Stimulated activated CD8-positive, alpha-beta memory T cell treated with anti-CD3 and anti-CD28 coated beads, Interleukin-2, amount 100 ng/mL, for 1 hour (primary cell): ENCODE results near the gene C9orf152.
A peak's percentile ranks its signal among the peaks of the same experiment; 100 is the strongest.
"Not testable (repeated sequence)": the region's sequence is repeated elsewhere in the genome, so short reads cannot be mapped to it uniquely, and the experiment has no call there.

Experiments used
- DNase-seq, 2 donors: peaks; one replicate each; pipeline ENCODE4 v3.0.0-alpha.2; 2020; ENCODE audit warnings: low read depth in 2 of 2

The C9orf152 gene, protein sequence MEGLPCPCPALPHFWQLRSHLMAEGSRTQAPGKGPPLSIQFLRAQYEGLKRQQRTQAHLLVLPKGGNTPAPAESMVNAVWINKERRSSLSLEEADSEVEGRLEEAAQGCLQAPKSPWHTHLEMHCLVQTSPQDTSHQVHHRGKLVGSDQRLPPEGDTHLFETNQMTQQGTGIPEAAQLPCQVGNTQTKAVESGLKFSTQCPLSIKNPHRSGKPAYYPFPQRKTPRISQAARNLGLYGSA

DNA sequence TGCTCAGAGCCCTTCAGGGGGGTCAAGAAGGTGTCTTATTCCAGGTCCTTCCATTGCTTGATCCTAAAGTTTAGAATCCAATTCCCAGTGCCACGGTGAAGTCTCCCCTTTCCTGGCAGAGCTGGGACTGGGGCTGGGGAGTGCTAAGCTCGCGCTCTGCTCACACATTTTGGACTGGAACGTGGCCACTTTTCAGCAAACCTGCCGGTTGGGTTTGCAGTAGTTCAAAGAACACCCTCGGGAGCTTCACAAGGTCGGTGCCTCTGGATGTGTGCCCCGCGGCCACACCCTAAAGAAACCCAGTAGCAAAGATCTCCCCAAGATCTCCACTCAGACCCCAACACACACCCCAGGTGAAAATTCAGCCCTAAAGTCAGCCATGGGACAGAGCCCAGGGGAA is at the start of gene C9orf152:
C9orf152 (minus strand) TSS at position 129 of the 400 bp plus-strand sequence. CDS start 580 bp downstream, outside the sequence.
- no peak for DNase-seq

DNA sequence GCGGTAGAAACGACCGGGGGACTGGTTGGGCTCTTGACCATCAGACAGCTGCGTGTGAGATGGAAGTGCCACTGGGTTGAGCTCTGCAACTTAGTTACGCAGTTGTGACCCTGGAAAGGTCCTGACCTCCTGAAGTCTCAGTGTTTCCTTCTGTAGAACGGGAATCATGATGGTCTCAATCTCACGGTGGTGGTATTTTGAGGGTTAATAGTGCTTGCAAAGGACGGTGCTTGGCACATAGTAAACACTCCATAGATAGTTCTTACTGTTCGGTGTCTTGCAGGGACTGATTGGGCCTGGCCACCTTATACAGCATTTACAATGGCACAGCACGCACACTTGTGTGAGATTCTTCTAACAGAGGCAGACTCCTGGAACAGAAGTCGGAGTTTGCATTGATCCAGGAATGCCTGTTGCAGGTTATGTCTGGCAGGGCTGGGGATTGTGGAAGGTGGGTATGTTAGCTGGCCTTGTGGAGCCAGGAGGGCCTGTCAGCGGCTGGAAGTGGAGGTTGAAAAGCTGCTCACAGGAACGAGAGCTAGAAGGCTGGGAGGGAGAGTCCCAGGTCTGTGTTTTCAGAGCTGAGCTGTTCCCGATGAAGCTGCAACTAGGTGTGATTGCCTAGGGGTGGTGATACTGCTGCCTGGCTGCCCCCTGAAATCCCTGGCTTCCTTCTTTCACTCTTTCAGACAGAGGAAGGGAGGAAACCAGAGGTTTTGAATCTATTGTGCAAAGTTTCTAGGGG is 49.3 kb upstream of the C9orf152 start:
- DNase-seq: no peak

DNA sequence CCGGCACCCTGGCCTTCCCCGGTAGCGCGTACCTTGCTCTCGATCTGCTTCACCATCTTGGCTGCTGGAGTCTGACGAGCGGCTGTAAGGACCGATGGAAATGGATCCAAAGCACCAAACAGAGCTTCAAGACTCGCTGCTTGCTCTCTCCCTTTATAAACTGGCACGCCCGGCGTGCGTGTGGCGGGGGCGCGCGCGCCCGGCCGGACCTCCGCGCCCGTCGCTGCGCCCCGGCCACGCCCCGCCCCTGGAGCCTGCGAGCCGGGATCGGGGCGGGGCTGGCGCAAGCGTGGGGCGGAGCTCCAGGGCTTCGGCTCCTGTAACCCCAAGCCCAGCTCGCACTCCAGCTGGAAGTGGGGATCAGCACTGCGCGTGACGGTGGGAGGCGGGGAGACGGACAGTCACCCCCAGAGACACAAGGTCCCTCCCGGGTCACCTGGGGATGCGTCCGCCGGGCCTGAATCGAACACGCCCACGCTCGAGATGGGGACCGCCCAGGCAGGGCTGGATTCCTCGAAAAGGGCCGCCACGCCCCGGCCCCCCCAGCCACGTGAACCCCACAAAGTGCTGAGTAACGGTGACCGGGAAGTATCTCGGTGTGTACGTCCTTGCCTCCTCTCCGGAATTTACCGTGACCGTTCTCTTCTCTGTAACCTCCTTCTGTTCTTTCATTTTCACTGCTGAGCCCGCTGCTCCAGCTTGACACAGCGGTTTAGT is 48.6 kb upstream of the C9orf152 start, which contains the start of gene TXN:
TXN (minus strand) TSS at position 128 of the 717 bp plus-strand sequence; CDS start at position 56, 72 bp downstream.
- DNase-seq: peak; percentile 59 to 64

DNA sequence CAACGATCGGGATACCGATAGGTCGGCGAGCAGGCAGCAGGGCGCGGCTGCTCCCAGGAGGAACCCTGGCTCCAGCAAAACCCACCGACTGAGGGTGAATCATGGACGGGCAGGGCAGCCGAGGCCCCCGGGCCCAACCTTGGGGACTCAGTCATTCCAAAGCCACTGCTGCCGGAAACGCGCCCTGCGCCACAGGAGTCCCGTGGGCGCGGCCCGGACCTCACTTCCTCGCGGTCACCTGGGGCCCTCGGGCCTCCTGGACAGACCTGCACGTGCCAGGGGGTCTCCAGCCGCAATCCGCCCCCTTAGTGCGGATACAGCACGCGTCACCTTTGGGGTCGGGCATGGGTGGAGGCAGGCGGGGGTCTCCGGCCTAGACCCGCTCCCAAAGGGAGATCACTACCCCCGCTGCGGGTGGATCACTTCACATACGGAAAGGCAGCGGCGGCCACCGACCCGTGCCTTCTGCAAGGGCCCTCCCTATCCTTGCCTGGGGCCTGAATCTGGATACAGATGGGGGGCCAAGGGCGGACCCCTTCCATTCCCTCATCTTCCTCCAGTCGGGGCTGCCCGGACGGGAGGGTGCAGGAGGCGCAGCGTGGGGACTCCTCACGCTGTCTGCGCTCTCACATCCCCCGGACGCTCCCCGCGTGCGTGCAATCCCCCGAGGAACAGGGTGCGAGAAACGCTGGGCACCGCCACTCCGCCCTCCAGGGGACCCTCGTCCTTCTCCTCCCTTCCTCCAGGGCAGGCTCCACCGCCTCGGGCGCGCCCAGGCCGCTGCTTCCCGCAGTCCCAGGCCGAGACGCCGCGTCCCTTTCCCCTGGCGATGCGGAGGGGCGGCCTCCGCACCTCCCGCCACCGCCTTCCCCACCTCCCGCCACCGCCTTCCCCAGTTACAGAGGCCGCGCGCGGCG is 47.8 kb upstream of the C9orf152 start:
- no peak for DNase-seq

DNA sequence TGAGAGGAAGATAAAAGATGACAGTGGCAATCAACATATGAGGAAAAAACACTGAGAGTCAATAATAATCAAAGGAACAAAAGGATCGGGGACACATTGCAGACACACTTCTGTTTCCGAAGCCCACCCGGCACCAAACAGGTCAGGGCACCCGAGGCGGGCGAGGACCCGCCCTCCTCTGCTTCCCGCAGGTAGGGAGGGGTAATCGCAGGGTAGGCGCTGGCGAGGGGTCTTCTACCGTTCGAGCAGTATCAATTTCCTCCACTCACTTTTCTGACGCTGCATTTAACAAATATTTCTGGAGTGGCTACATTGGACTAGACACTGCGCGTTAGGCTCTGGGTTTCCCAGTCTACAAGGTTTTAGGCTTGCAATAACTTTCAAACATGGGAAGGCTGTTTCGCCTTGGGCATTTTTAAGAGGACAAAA is 47.1 kb upstream of the C9orf152 start:
- no peak for DNase-seq

DNA sequence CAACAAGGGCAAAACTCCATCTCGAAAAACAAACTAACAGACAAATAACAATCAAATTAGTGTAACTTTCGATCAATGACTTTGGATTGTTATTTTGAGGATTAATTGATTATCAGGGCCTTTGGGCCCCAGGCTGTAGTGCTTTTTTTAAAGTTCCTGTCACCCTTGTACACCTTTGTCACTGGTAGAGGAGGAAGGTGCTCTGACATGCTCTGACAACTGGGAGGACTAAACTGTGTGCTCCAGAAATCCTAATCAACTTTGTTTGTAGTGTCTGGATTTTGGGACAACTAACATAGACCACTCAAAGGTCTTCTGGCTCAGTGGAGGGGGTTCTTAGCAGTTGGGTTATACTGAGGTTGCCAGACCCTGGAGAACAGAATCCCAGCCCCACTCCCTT is 46.5 kb upstream of the C9orf152 start:
- no peak for DNase-seq

DNA sequence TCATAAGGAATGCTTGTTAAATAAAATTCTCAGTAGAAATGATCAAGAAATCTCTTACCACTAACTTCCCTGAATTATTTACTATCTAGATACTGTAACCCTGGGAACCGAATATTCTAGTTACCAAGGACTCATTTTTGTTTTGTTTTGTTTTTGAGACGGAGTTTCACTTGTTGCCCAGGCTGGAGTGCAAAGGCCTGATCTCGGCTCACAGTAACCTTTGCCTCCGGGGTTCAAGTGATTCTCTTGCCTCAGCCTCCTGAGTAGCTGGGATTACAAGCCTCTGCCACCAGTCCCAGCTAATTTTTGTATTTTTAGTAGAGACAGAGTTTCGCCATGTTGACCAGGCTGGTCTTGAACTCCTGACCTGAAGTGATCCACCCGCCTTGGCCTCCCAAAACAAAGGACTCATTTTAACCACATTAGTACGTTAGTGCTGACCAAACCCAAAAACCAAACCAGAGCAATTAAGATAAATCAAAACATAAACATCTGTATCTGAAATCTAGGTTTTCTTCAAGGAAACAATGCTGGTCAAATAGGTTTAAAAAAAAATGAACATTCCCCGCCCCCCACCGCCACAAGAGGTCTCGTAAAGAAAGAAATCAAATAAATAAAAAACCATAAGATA is 44.7 kb upstream of the C9orf152 start:
- DNase-seq: no peak

DNA sequence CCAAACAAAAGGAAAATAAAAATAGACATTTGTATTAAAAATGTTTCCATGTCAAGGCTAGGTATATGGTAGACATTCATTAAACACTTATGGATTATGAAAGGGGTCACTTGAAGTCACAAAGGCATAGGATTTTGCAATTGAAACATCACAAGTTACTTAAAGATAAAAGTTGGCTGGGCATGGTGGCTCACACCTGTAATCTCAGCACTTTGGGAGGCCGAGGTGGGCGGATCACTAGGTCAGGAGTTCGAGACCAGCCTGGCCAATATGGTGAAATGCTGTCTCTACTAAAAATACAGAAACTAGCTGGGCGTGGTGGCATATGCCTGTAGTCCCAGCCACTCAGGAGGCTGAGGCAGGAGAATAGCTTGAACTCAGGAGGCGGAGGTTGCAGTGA is 43.8 kb upstream of the C9orf152 start:
- not testable (repeated sequence) for DNase-seq

DNA sequence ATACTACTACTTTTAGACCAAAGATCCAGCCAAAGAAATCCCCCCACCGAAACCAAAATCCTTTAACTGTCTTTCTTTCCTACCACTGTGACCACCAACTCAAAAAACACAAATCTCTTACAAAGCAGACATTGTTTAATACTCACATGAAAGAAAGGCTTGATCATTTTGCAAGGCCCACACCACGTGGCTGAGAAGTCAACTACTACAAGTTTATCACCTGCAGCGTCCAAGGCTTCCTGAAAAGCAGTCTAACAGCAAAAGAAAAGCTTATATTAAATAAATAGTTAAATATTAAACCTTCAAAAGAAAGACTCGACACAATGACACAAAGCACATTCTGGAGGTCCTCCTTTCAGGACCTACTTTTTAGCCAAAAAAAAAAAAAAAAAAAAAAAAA is 43.3 kb upstream of the C9orf152 start:
- no peak for DNase-seq

DNA sequence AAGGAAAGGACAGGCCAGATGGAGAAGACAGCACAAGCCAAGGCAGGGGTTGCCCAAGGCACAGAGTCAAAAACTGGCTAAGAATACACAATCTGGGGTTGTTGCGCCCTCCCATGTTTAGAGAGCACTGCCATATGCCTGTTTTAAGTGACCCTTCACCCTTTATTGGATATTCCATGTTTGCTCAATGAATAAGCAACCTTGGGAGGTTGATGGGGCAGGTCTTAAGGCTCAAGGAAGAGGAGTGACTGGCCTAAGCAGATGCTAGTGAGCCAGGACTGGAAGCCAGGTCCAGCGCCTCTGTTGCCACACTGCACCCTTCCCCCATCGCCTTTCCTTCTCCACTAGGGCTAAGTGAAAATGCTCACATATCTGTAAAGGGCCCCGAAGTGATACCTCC is 41.6 kb upstream of the C9orf152 start:
- DNase-seq: no peak

DNA sequence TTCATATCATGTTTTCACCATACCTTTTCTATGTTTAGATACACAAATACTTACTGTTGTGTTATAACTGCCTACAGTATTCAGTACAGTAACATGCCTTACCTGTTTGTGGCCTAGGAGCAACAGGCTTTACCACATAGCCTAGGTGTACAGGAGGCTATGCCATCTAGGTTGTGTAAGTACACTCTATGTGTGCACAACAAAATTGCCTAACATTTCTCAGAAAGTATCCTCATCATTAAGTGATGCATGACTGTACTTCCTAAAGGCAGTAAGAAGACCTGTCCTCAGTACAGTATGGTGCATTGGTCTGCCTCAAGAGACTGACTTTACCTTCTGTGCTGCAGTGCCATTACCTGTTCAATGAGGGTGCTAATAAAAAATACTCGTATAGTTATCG is 40.4 kb upstream of the C9orf152 start:
- no peak for DNase-seq

DNA sequence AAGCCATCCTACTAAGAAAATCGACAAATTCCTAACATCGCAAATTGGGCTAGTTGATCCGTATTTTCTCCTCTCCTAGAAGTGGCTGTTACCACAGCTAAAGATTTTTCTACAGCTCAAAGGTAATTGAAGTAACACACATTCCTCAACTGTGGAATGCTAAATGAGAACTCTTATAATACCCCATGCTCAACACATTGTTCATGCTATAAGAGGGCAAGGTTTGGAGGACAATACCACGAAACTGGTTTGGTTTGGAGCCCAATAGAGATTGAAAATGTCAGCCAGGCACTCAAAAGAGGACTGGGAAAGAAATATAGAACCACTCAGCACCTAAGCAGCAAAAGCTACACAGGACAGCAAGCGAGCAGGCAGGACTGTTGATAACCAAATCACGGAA is 38.3 kb upstream of the C9orf152 start:
- no peak for DNase-seq

DNA sequence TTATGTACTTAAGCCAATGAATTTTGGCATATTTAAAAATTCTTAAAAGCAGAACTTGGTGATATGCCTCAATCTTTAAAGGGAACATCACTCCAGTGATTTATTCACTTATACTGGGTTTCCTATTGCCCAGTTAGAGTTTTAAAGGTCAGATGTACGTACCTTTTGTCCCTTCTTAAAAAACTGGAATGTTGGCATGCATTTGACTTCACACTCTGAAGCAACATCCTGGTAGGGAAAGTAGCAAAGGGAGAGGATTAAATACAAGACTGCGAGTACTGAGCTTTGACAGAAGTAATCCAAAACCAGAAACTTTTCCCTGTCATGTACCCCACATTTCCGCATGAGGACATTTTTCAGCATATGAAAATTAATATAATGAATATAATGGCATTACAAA is 36.7 kb upstream of the C9orf152 start:
- no peak for DNase-seq

DNA sequence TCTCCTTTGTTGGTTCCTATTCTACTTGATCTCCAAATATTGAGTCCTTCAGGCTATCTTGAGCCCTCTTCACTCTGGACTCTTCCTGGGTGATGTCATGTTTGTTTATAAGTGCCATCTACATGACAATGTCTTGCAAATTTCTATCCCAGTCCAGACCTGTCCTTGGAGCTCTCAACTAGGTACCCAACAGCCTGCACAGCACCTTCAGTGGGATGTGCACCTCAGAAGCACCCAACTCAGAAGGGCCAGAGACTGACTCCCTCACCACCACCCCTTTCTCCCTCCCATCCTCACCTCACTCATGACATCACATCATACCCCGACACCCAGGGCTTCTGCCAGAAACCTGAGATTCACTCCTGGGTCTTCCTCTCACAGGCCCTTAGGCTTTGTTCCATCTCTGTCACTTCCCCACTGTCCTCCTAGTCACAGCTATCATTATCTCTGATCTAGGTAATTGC is 33.9 kb upstream of the C9orf152 start:
- DNase-seq: no peak

DNA sequence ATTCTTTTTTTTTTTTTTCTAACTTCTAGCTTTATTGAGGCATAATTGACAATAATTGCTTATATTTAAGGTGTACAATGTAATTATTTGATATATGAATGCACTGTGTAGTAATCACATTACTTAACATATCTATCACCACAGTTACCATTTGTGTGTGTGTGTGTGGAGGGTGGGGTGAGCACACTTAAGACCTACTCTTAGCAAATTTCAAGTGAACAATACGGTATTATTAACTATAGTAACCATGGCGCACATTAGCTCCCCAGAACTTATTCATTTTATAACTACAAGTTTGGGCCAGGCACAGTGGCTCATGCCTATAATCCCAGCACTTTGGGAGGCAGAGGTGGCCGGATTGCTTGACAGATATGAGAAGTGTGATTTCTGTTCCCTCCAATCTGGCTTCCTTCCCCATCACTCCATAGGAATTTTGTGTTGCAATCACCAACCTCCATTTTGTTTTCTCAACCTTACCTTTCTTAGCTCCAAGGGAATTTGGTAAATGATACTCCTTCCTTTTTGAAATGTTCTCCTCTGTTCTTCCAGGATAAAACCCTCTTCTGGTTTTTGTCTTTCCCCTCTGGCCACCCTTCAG is 33.4 kb upstream of the C9orf152 start:
- no peak for DNase-seq

DNA sequence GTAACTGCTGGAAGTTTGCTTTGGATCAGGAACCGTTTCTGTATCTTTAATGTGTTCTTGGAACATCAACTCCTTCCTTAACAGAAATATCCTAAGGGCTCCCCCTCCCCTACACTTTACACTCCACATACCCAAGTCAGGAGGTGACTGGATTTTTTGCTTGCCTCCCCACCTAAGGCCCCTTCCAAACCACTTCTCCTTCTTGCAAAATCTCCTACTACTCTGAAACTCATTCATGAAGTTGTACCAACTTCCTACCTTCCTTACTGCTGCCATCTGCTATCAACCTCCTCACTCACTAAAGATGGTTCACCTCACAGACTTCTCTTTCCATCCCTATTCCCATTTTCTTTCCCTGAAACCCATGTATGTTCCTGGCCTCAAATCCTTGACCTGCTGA is 32.2 kb upstream of the C9orf152 start:
- no peak for DNase-seq

DNA sequence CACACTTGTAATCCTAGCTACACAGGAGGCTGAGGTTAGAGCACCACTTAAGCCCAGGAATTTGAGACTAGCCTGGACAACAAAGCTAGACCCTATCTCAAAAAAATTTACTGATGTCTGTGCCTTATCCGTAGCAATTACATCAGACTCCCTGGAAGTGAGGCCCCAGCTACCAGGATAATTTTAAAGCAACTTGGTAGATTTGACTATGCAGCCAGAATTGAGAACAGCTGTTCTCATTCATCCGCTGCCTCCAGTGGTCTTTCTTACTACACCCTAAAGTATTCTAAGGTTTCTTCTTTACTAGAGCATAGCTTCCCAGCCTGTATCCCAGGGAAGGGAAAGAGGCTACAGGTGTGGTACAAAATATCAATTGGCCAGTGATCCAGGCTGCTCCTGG is 20.4 kb upstream of the C9orf152 start:
- no peak for DNase-seq

DNA sequence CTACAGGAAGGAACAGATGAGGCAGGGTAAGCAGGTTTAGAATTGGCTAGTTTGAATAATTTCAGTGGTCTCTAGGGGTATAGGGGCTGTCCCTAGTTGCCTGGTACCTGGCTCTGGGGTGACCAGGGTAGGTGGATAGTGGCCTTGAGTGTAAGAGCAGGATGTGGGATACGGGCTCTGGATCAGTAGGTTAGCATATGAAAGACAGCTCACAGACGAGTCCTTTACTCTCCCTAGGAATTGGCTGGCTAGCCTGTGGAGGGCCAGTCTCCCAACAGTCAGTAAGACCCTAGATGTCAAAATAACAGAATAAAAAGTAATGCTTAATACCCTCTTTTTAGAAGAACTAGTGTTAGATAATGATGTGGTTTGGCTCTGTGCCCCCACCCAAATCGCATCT is 16.6 kb upstream of the C9orf152 start:
- DNase-seq: no peak

DNA sequence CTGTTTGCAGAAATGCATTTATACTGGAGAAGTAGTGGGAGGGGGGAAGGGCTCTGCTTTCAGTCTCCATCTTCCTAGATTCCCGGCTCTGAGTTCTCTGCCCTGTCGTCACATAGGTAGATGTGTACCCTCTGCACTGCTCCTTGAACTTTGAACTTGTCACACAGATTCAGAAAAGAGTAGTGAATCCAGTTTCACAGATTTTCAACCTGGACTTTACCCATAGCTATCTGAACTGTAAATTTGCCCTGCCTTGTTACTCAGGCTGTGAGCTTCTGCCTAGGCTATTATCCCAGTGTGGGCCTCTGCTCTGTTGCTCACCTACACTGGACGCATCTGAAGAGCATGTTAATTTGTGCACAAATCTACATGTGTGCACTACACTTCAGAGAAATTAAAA is 12.8 kb upstream of the C9orf152 start:
- no peak for DNase-seq

DNA sequence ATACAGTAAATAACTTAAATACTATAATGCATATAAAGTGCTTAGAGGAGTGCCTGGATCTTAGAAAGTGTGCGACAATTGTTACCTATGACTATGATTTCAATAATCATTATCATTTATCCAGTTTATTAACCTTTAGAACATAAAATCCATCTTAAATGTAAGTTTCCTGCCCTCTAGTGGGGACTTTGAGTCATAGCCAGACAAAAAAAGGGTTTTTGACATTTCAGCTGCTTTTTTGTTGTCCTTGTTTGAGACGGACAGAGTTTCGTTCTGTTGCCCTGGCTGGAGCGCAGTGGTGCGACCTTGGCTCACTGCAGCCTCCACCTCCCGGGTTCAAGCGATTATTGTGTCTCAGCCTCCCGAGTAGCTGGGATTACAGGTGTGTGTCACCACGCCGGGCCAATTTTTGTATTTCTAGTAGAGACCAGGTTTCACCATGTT is 9.7 kb upstream of the C9orf152 start:
- DNase-seq: no peak
